Kidney (tissue), 22 donors: Measurements from ENCODE around the gene SNUPN. TPM values are rescaled to one million over a fixed set of nuclear protein-coding genes. Genes with fewer than 3 reads are reported as not detected.

Experiments used
- DNase-seq, 5 donors: peaks; one replicate each; pipeline ENCODE4 v3.0.0-alpha.2; 2013 to 2020
- FAIRE-seq: peaks from 2 replicates; lab custom pipeline; 2012; peaks lifted over from hg19 to GRCh38; lab: Jason Lieb, UNC
- H3K27ac ChIP-seq, 2 donors: one replicate each; pipeline ENCODE4 v1.7.0; 2013; ENCODE audit warnings: low read depth in 2 of 2, low read length in 2 of 2, inconsistent platforms in 1 of 2
- H3K27me3 ChIP-seq: one replicate; pipeline ENCODE4 v1.7.1; 2013; ENCODE audit warnings: low read length, inconsistent platforms; ENCODE audit not compliant: control insufficient read depth, insufficient read depth
- H3K36me3 ChIP-seq, 3 donors: one replicate each; pipeline versions ENCODE4 v1.7.0 to v1.7.1; 2013; ENCODE audit warnings: low read length in 3 of 3, control low read depth in 1 of 3, inconsistent platforms in 1 of 3; ENCODE audit not compliant: insufficient read depth in 3 of 3, control insufficient read depth in 2 of 3
- H3K4me1 ChIP-seq, 3 donors: one replicate each; pipeline versions ENCODE4 v1.7.0 to v1.7.1; 2013; ENCODE audit warnings: low read length in 3 of 3, inconsistent platforms in 1 of 3, low read depth in 1 of 3; ENCODE audit not compliant: control insufficient read depth in 2 of 3, insufficient read depth in 2 of 3
- H3K4me3 ChIP-seq, 3 donors: one replicate each; pipeline versions ENCODE4 v1.7.0 to v1.8.1; 2013; ENCODE audit warnings: low read length in 3 of 3, control low read depth in 1 of 3, inconsistent platforms in 1 of 3
- H3K9ac ChIP-seq, 3 donors: one replicate each; pipeline versions ENCODE4 v1.7.0 to v1.7.1; 2013; ENCODE audit warnings: low read length in 3 of 3, control low read depth in 1 of 3, inconsistent platforms in 1 of 3
- H3K9me3 ChIP-seq, 3 donors: one replicate each; pipeline versions ENCODE4 v1.7.0 to v1.7.1; 2013; ENCODE audit warnings: low read length in 3 of 3, control low read depth in 1 of 3, inconsistent platforms in 1 of 3; ENCODE audit not compliant: control insufficient read depth in 2 of 3, insufficient read depth in 1 of 3
- intact Hi-C: fragments of 100-400 bp; cut with DNase I; formaldehyde crosslinking; loops from one replicate; pipeline ENCODE4 v1.11.1; 2022
- long read RNA-seq, 10 donors: library from polyadenylated mRNA in 1 of 10; unstranded in 1 of 10; transcript quantifications; one replicate each; pipeline ENCODE4 v2.0.0 and lab custom pipeline, GENCODE V29; 2021 to 2026
- polyA plus RNA-seq: library from polyadenylated mRNA; stranded (reverse); fragments of 350-450 nt; fragmentation: Illumina TruSeq; extraction: RNeasy Lipid Tissue Mini Kit (QIAGEN cat#74804); gene quantifications from one replicate; pipeline ENCODE4 v1.2.3, GENCODE V29; 2014; ENCODE audit warnings: low read depth, low replicate concordance; ENCODE audit not compliant: insufficient read depth
- total RNA-seq: library from RNA; stranded (reverse); fragmentation: NEBNext Ultra II Directional; extraction: Animal tissue kit (Norgen Biotek cat#: 25700); gene quantifications from one replicate; pipeline ENCODE4 v1.2.1, GENCODE V29; 2021
- TF ChIP-seq, protein P1 (sequence below): IDR thresholded peaks from 3 replicates; pipeline ENCODE4 v1.5.1; 2012; ENCODE audit warnings: mild to moderate bottlenecking, moderate library complexity, borderline replicate concordance; ENCODE audit not compliant: insufficient read depth; ENCODE audit errors: extremely low read depth
- donor health status: control.
- donor health status: control.
- donor health status: control.
- donor health status: control.
- donor health status: control.
- donor health status: DM: yes; HTN: yes; CAD: no.
- donor health status: Normal renal cell carcinoma (clear cell type).

SNUPN gene
- total RNA-seq (24.1 TPM), polyA plus RNA-seq (37.4 TPM)
- long read RNA-seq, donor 1, transcript SNUPN-201 (9 exons, 1,513 nt): major isoform, 5 of 6 reads
- long read RNA-seq, donor 1, partial matches to known transcripts: 0 of 6 reads
- long read RNA-seq, donor 1, other reads (novel, unspliced or antisense): 0 of 6 reads
- long read RNA-seq, donor 2, partial matches to known transcripts: 0 of 5 reads
- long read RNA-seq, donor 2, other reads (novel, unspliced or antisense): 0 of 5 reads
- long read RNA-seq, donor 3, transcript SNUPN-201 (9 exons, 1,513 nt): major isoform, 7 of 8 reads
- long read RNA-seq, donor 3, partial matches to known transcripts: 0 of 8 reads
- long read RNA-seq, donor 3, other reads (novel, unspliced or antisense): 0 of 8 reads
- long read RNA-seq, donor 4, partial matches to known transcripts: 0 of 7 reads
- long read RNA-seq, donor 4, other reads (novel, unspliced or antisense): 0 of 7 reads
- long read RNA-seq, donor 5, partial matches to known transcripts: 0 of 1 reads
- long read RNA-seq, donor 5, other reads (novel, unspliced or antisense): 0 of 1 reads
- long read RNA-seq, donor 6, transcript SNUPN-201 (9 exons, 1,513 nt): major isoform, 13 of 21 reads
- long read RNA-seq, donor 6, partial matches to known transcripts: 6 of 21 reads
- long read RNA-seq, donor 6, other reads (novel, unspliced or antisense): 0 of 21 reads
- long read RNA-seq, donor 7, transcript SNUPN-201 (9 exons, 1,513 nt): major isoform, 14 of 26 reads
- long read RNA-seq, donor 7, partial matches to known transcripts: 5 of 26 reads
- long read RNA-seq, donor 7, other reads (novel, unspliced or antisense): 4 of 26 reads
- long read RNA-seq, donor 8, transcript SNUPN-201 (9 exons, 1,513 nt): major isoform, 9 of 12 reads
- long read RNA-seq, donor 8, partial matches to known transcripts: 0 of 12 reads
- long read RNA-seq, donor 8, other reads (novel, unspliced or antisense): 0 of 12 reads
- long read RNA-seq, donor 9, partial matches to known transcripts: 0 of 6 reads
- long read RNA-seq, donor 9, other reads (novel, unspliced or antisense): 0 of 6 reads
- long read RNA-seq, donor 10, partial matches to known transcripts: 0 of 8 reads
- long read RNA-seq, donor 10, other reads (novel, unspliced or antisense): 0 of 8 reads

DNA sequence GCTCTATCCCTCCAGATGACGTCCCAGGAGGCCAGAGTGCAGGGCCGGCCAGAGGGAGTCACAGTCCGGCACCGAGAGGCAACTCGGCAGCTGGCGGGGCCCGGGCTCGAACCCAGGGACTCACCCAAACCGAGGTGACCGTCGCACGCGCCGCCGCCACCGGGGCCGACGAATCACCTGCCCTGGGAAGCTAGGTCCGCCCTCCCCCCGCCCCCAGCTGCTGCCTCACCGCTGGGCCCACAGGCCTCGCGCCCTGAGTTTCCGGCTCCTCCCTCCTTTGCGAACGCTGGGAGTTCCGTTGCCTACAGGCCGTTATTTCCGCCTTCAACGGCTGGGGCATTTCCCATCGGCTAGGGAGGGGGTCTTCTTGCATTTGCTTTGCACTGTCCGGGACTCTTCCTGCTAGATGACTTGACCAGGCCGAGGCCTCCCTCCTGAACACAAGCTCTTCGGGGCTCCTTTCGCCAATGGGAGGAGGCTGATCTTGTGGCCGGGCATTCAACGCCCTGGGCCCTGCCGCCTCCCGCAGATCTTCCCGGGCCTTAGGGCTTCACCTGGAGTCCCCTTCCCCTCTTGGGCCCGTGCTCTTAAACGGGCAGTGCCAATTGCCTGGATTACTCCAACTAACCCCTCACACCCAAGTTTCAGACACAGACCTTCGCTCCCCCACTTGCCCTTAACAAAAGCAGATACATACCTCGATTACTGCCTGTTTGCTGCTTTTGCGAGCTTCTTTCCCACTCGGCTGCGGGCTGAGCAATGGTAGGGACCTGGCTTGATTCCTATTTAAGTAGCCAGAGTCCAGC lies at the start of gene SNUPN:
SNUPN (minus strand) TSS at position 184 of the 806 bp plus-strand sequence. CDS start 4,674 bp downstream, outside the sequence.
- no peaks in the 10 kb centered on the region for H3K27me3 ChIP-seq
- intact Hi-C loops: no loop called here
- no peaks in the 10 kb centered on the region for H3K36me3 ChIP-seq
- peak; percentile 96 to 98 (median 97) for DNase-seq
- H3K4me1 ChIP-seq: peaks cover 0 to 10% (median 0%) of the 10 kb centered on the region in 3 donors
- H3K9ac ChIP-seq: peak within 1 kb of the TSS; percentile 68 to 94 (median 91)
- TF ChIP-seq, protein P1, sequence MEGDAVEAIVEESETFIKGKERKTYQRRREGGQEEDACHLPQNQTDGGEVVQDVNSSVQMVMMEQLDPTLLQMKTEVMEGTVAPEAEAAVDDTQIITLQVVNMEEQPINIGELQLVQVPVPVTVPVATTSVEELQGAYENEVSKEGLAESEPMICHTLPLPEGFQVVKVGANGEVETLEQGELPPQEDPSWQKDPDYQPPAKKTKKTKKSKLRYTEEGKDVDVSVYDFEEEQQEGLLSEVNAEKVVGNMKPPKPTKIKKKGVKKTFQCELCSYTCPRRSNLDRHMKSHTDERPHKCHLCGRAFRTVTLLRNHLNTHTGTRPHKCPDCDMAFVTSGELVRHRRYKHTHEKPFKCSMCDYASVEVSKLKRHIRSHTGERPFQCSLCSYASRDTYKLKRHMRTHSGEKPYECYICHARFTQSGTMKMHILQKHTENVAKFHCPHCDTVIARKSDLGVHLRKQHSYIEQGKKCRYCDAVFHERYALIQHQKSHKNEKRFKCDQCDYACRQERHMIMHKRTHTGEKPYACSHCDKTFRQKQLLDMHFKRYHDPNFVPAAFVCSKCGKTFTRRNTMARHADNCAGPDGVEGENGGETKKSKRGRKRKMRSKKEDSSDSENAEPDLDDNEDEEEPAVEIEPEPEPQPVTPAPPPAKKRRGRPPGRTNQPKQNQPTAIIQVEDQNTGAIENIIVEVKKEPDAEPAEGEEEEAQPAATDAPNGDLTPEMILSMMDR: no peak
- FAIRE-seq: no peak
- H3K9me3 ChIP-seq: no peaks in the 10 kb centered on the region
- H3K27ac ChIP-seq: peak within 1 kb of the TSS; percentile 97 to 98
- peak within 1 kb of the TSS; percentile 80 to 94 (median 86) for H3K4me3 ChIP-seq

DNA sequence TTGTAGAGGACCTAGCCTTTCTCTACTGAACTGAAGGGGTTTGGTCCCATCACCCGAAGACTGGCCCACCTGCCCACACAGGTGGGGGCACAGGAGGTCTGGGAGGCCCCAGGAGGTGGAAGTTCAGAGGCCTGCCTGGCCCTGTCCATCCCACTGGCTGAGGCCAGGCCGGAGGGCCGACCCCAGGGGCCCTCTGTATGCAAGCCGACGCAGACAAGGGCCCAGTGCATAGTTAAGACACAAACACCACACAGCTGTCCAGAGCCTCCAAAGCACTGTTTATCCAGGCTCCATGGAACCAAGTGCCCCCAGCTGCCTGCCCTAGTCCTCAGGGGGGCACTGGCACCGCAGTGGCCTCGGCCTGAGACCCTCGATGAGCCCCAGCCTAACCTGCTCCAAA lies 48.8 kb upstream of the SNUPN start:
- TF ChIP-seq, protein P1: no peak
- DNase-seq (no peak), FAIRE-seq (no peak)
- Histone ChIP-seq H3K4me3 (no peak overlapping the region), H3K27ac (no peak overlapping the region), H3K27me3 (no peaks in the 10 kb centered on the region), H3K36me3 (no peaks in the 10 kb centered on the region), H3K9me3 (no peaks in the 10 kb centered on the region), H3K4me1 (peaks cover 0 to 16% (median 3%) of the 10 kb centered on the region in 3 donors), H3K9ac (no peak overlapping the region)
- intact Hi-C loops: no loop called here

DNA sequence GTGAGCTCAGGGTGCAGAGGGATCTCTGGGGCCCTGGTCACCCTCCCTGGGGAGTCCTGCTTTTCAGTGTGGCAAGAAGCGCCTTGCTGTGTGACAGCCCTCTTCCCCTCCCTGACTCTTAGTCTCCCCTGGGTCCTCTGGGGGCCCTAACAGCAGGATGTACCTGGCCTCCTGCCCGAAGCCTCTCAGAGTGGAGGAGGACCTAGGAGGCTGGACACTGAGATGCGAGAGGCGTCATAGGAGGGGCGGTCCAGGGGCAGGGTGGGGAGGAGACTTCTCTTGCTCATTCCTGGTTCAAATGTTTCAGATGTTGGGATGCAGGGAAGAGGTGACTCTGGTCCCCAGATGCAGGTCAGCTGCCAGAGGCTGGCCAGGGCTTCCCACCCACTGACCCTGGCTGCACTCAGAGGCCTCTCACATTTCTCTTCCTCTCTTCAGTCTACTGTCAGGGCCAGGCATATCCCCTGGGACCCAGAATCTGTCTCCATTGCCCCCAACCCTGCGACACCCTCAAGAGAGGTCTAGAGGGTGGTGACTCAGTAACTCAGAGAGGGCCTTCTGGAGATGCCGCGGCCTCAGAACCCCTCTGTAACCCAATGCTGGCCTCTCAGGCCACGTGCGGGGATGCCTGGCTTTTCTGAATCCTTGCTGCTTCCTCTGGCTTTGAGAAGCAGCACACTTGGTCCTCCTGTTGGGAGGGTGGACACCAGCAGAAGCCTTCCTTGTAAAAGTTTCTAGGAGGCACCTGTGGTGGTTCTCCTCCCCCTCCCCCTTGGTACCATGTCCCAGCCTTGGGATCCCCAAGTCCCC lies 48.1 kb upstream of the SNUPN start:
- intact Hi-C loops: no loop called here

More for the DNA sequence above, 48.1 kb upstream of the SNUPN start:
- FAIRE-seq: no peak
- H3K9me3 ChIP-seq: no peaks in the 10 kb centered on the region
- peaks cover 0 to 16% (median 3%) of the 10 kb centered on the region in 3 donors for H3K4me1 ChIP-seq
- H3K36me3 ChIP-seq: no peaks in the 10 kb centered on the region
- no peak overlapping the region for H3K4me3 ChIP-seq
- no peak overlapping the region for H3K9ac ChIP-seq
- no peaks in the 10 kb centered on the region for H3K27me3 ChIP-seq
- TF ChIP-seq, protein P1: no peak
- DNase-seq: peak in 4 of 5 donors; percentile 43 to 92 (median 80)
- H3K27ac ChIP-seq: peak overlapping the region; percentile 37 to 57
